Mucosa of stomach (tissue), 1 donor: Measurements from ENCODE around the gene DPH6.
"Not testable (repeated sequence)": the region's sequence is repeated elsewhere in the genome, so short reads cannot be mapped to it uniquely, and the experiment has no call there.

ENCODE experiments used
- H3K27me3 ChIP-seq: one replicate; pipeline ENCODE4 v1.7.0; 2013; ENCODE audit warnings: mild to moderate bottlenecking, low read length; ENCODE audit not compliant: control insufficient read depth, insufficient read depth
- H3K36me3 ChIP-seq: one replicate; pipeline ENCODE4 v1.7.0; 2013; ENCODE audit warnings: low read length; ENCODE audit not compliant: control insufficient read depth, insufficient read depth
- H3K4me1 ChIP-seq: one replicate; pipeline ENCODE4 v1.7.0; 2013; ENCODE audit warnings: mild to moderate bottlenecking, low read length; ENCODE audit not compliant: control insufficient read depth, insufficient read depth
- H3K4me3 ChIP-seq: one replicate; pipeline ENCODE4 v1.7.0; 2013; ENCODE audit warnings: low read length
- H3K9ac ChIP-seq: one replicate; pipeline ENCODE4 v1.7.0; 2013; ENCODE audit warnings: mild to moderate bottlenecking, low read length, moderate library complexity
- H3K9me3 ChIP-seq: one replicate; pipeline ENCODE4 v1.7.0; 2013; ENCODE audit warnings: mild to moderate bottlenecking, low read length, moderate library complexity; ENCODE audit not compliant: control insufficient read depth
- donor health status: Pancreatic carcinoma.

The DPH6 gene, protein sequence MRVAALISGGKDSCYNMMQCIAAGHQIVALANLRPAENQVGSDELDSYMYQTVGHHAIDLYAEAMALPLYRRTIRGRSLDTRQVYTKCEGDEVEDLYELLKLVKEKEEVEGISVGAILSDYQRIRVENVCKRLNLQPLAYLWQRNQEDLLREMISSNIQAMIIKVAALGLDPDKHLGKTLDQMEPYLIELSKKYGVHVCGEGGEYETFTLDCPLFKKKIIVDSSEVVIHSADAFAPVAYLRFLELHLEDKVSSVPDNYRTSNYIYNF

DNA sequence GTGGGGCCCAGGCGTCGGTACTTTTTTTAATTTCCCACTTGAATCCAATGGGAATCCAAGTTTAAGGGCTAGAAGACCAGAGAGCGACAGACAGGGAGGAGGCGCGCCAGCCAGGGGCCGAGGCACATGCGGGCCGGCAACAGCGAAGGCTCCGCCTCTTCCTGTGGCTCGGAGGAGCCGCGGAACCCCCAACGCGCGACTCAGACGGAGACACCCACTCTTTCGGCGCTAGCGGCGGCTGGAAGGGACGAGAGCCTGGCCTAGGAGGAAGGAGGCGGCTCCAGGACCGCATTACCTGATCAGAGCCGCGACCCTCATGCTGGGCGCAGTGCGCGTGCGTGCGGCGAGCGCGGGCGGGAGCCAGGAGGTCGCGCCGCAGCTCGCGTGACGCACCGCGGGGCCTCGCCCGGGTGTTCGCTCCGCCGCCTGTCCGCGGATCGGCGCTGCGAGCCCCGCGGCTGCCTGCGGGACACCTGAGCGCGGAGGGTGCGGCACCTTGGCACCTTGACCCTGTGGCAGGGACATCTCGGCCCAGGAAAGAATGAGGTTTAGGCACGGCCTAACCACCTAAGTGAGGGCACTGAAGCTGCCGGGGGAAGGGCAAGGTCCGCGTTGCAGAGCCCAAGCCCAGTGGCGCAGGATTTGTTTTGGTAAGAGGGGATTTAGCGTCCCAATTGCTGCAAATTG, at the start of gene DPH6:
Gene DPH6 (minus strand): TSS at position 342 of the 687 bp plus-strand sequence. CDS start 24 bp downstream, at position 318.
- H3K9me3 ChIP-seq, result no peaks in the 10 kb centered on the region
- H3K4me1 ChIP-seq, result peaks cover 8% of the 10 kb centered on the region

DNA sequence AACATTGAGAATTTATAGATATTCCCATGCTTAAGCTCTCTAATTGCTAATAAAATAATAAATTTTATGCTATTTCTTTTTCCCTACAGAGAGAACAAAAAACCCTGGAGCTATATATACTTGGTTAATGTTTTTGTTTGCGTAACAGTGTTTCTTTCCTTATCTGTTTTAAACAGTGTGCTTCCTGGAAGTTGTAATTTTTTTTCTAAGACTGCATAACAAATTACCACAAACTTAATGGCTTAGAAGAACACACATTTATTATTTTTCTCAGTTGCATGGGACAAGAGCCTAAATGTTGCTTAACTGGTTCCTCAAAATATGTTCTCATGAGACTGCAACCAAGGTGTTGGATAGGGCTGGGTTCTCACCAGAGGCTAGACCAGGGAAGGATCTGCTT, 49.7 kb upstream of the DPH6 start:
- Histone ChIP-seq H3K9ac (no peak overlapping the region), H3K4me3 (no peak overlapping the region), H3K36me3 (no peaks in the 10 kb centered on the region), H3K27me3 (no peaks in the 10 kb centered on the region), H3K4me1 (no peaks in the 10 kb centered on the region), H3K9me3 (no peaks in the 10 kb centered on the region)

More for the DNA sequence above, at the start of gene DPH6:
- Histone ChIP-seq H3K36me3 (no peaks in the 10 kb centered on the region), H3K27me3 (no peaks in the 10 kb centered on the region), H3K9ac (peak within 1 kb of the TSS; percentile 88), H3K4me3 (peak within 1 kb of the TSS; percentile 78)

DNA sequence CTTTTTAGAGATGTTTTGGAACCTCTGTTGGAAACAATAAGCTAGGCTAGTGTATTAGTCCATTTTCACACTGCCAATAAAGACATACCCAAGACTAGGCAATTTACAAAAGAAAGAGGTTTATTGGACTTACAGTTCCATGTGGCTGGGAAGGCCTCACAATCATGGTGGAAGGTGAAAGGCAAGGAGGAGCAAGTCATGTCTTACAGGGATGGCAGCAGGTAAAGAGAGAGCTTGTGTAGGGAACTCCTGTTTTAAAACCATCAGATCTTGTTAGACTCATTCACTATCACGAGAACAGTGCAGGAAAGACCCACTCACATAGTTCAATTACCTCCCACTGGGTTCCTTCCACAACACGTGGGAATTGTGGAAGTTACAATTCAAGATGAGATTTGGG, 46.0 kb upstream of the DPH6 start:
- H3K4me3 ChIP-seq, H3K9me3 ChIP-seq, H3K9ac ChIP-seq, H3K27me3 ChIP-seq, H3K4me1 ChIP-seq, H3K36me3 ChIP-seq: not testable (repeated sequence)

DNA sequence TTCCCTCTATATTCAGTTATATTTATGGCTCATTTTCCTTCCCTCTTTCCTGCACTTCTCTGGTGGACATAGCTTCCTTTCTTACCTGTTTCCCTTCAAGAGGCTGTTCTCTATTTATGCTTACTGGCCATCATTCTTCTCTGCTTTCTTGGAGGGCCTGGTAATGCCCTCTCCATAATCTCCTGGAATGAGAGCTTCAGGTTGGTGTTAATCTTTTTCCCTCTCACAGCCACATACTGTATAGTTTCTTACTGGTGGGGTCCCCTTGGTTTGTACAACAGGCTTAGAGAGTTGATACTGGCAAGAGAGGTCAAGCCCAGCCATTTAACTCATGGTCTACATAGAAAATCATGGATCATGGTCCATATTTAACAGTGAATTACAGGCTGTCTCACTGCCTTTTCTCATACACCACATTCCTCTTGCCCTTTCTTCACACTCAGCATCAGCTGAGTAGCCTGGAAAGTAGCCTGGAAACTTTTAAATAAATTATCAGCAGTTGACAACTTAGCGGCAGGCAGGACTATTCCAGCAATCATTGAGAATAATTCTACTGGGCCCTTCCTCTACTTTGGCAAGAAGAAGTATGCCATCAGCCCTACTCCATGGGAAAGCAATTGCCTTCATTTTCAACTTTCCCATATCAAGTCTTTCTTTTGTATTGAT, 38.0 kb upstream of the DPH6 start:
- H3K4me1 ChIP-seq, result no peaks in the 10 kb centered on the region
- H3K9me3 ChIP-seq, result no peaks in the 10 kb centered on the region
- no peaks in the 10 kb centered on the region for H3K27me3 ChIP-seq
- H3K4me3 ChIP-seq, result no peak overlapping the region
- H3K9ac ChIP-seq, result no peak overlapping the region
- H3K36me3 ChIP-seq, result no peaks in the 10 kb centered on the region

DNA sequence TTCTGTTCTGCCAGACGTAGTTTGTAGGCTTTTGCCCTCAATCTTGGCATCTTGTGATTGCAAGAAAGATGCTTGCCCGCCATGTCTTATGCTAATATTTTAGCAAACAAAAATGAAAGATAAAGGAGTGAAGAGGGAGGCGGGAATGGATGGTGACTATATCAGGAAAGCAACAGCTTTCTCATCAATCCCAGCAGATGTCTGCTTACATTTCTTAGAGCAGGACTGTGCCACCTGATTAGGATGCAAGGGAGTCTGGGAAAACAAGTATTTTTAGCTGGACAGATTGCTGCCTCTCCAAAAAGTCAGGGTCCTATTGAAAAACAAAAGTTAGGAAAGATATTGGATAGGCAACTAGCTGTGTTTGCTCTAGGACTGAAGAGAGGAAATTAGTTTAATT, 34.6 kb upstream of the DPH6 start:
- H3K4me1 ChIP-seq, result no peaks in the 10 kb centered on the region
- no peaks in the 10 kb centered on the region for H3K9me3 ChIP-seq
- no peak overlapping the region for H3K9ac ChIP-seq
- H3K36me3 ChIP-seq, result no peaks in the 10 kb centered on the region
- H3K4me3 ChIP-seq, result no peak overlapping the region
- H3K27me3 ChIP-seq, result no peaks in the 10 kb centered on the region

DNA sequence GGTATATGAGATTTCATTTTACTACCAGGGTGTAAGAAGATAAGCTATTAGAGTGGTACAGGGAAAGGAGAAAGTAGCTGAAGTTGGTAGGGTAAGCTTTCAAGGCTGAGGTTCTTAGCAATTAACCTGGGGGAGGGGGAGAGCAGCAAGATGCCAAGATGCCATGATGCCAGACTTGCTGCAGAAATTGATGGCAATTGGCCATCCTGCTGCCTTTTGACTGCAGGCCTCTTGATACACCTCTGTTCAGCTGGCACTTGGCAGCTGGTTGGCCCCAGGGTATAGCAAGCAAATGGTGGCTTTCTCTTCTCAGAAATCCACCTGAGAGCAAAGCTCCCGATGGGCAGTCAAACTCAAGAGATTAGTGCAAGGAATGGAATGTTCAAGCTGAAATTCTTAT, 21.4 kb upstream of the DPH6 start:
- Histone ChIP-seq H3K36me3 (no peaks in the 10 kb centered on the region), H3K4me1 (no peaks in the 10 kb centered on the region), H3K4me3 (no peak overlapping the region), H3K9ac (no peak overlapping the region), H3K27me3 (no peaks in the 10 kb centered on the region), H3K9me3 (no peaks in the 10 kb centered on the region)

DNA sequence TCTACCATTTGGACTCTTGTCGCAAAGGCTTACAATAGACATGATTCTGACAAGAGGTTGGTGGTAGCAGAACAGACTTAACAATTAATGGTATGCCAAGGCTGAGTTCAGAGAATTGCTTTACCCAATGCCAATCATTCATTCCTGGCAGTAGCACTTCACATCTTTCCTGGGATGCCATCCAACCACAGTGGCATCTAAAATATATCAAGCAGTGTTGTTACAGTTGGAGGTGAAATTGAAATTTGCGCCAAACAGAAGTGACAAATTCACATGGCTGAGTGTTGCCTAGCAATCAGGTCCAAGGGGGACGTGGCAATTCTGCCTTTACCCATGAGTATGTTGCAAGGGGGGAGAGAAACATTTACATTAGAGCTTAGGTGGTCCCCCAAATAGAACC, 21.0 kb upstream of the DPH6 start:
- Histone ChIP-seq H3K4me3 (no peak overlapping the region), H3K9ac (no peak overlapping the region), H3K36me3 (no peaks in the 10 kb centered on the region), H3K9me3 (no peaks in the 10 kb centered on the region), H3K4me1 (no peaks in the 10 kb centered on the region), H3K27me3 (no peaks in the 10 kb centered on the region)

DNA sequence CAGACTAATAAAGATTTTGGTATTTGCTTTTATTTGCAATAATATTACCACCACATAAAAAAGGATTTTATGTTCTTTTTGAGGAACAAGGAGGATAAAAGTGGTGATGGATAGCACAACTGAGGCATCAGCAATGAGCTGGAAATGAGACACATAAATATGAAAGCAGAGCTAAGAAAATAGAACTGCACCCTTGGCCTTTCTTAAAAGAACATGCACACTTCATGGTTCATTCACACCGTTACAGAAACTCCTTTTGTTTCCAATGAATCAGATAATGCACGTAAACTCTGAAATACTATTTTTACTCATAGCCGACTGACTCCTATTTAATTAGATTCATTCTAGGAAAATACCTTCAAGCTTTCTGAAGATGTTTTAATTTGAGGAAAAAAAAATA, 19.9 kb upstream of the DPH6 start:
- no peak overlapping the region for H3K9ac ChIP-seq
- no peak overlapping the region for H3K4me3 ChIP-seq
- H3K36me3 ChIP-seq, result no peaks in the 10 kb centered on the region
- no peaks in the 10 kb centered on the region for H3K9me3 ChIP-seq
- H3K27me3 ChIP-seq, result no peaks in the 10 kb centered on the region
- H3K4me1 ChIP-seq, result no peaks in the 10 kb centered on the region

DNA sequence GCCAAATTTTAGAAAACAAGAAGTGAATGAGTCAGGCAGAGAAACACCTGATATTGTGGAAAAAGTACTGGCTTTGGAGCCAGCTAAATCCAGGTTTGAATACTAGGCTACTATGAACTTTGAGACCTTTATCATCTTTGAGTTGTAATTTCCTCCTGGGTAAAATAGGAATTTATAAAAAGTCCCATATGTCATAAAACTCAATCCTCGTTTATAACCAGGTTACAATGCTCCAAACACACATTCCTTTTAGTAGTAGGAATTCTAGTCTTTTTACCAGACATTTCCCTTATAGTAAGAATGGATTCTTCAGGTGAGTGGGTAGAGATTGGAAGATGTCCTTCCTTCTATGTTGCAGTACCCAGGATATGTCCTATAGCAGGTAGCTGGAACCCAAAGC, 16.7 kb upstream of the DPH6 start:
- H3K4me3 ChIP-seq, result no peak overlapping the region
- no peaks in the 10 kb centered on the region for H3K9me3 ChIP-seq
- H3K36me3 ChIP-seq, result no peaks in the 10 kb centered on the region
- H3K27me3 ChIP-seq, result no peaks in the 10 kb centered on the region
- H3K9ac ChIP-seq, result no peak overlapping the region
- H3K4me1 ChIP-seq, result no peaks in the 10 kb centered on the region

DNA sequence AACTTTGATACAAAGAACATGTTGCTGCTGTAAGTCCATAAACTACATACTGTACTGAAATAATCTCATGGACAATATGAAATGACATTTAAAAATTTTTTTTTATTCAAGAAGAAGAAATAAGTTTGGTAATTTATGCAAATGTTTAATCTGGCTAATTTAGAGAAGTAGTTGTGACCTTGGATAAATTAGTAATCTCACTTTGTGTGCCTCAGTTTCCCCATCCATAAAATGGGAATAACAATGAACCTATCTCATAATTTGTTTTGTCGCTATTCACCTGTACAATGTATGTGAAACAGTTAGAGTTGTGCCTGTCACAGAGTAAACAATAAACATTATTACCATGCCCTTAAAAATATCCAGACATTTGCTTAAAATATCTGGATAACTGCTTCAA, 15.3 kb upstream of the DPH6 start:
- no peaks in the 10 kb centered on the region for H3K36me3 ChIP-seq
- H3K27me3 ChIP-seq, result no peaks in the 10 kb centered on the region
- H3K9me3 ChIP-seq, result no peaks in the 10 kb centered on the region
- no peak overlapping the region for H3K9ac ChIP-seq
- no peaks in the 10 kb centered on the region for H3K4me1 ChIP-seq
- H3K4me3 ChIP-seq, result no peak overlapping the region

DNA sequence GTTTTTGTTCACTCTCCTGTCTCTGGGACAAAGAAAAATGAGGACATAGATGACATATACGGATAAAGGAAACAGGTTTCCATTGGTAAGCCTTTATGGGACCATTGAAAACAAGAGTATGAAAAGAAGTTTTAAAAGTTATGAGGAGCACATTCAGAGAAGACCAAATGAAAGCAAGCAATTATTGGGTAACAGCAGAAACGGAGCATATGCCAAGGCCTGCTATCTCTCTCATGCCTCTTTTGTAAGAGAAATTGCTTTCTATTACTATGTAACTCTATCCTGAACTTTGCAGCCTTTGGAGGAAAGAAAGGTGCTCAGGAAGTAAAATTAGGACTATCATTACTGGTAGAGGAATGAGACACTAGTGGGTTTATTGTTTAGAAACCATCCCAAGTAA, 14.9 kb upstream of the DPH6 start:
- H3K4me3 ChIP-seq, result no peak overlapping the region

DNA sequence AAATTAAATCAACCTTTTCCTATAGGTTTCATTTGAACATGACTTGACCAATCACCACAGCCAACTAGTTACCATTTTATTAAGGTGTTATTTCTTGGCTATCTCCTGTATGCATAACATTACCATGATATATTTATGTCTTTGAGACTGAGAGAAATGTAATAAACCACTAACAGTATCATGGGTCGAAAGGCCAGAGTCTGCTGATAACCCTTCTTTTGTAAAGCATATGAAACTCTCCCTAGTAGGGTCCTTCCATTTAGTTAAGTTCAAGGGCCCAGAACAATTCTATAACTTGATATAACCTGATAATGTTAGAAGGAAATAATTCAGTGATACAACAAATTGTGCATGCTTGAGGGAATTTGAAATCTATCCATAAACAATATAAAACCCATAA, 14.3 kb upstream of the DPH6 start:
- Histone ChIP-seq H3K27me3 (no peaks in the 10 kb centered on the region), H3K9ac (no peak overlapping the region), H3K36me3 (no peaks in the 10 kb centered on the region), H3K4me3 (no peak overlapping the region), H3K4me1 (no peaks in the 10 kb centered on the region), H3K9me3 (no peaks in the 10 kb centered on the region)

More for the DNA sequence above, 14.9 kb upstream of the DPH6 start:
- no peaks in the 10 kb centered on the region for H3K9me3 ChIP-seq
- no peaks in the 10 kb centered on the region for H3K27me3 ChIP-seq
- H3K9ac ChIP-seq, result no peak overlapping the region
- no peaks in the 10 kb centered on the region for H3K4me1 ChIP-seq
- H3K36me3 ChIP-seq, result no peaks in the 10 kb centered on the region
